Stomach (tissue), 9 donors: ENCODE results near the gene BHLHE23. TPM values are rescaled to one million over a fixed set of nuclear protein-coding genes. Genes with fewer than 3 reads are reported as not detected.

Experiments used
- DNase-seq, 2 donors: peaks; one replicate each; pipeline versions ENCODE4 v3.0.0 to v3.0.0-alpha.2; 2013 to 2019
- H3K27ac ChIP-seq, 5 donors: fragments of 200-600 bp in 4 of 5; sonication (generic) in 4 of 5; one replicate each; pipeline ENCODE4 v1.5.1; 2013 to 2019; ENCODE audit warnings: mild to moderate bottlenecking in 1 of 5, moderate library complexity in 1 of 5
- H3K27me3 ChIP-seq, 3 donors: fragments of 200-600 bp; sonication (generic); one replicate each; pipeline ENCODE4 v1.5.1; 2017 to 2019; ENCODE audit warnings: mixed run types in 1 of 3
- H3K36me3 ChIP-seq, 4 donors: fragments of 200-600 bp; sonication (generic); 1 replicate in 3 of 4; 2 replicates in 1 of 4; pipeline ENCODE4 v1.5.1; 2016 to 2019
- H3K4me1 ChIP-seq, 4 donors: fragments of 200-600 bp; sonication (generic); one replicate each; pipeline ENCODE4 v1.5.1; 2016 to 2019
- H3K4me3 ChIP-seq, 4 donors: fragments of 200-600 bp; sonication (generic) in 3 of 4; one replicate each; pipeline ENCODE4 v1.5.1; 2016 to 2019; ENCODE audit warnings: mild to moderate bottlenecking in 1 of 4
- H3K9me3 ChIP-seq, 4 donors: fragments of 200-600 bp; sonication (generic); one replicate each; pipeline ENCODE4 v1.5.1; 2016 to 2019
- EP300 ChIP-seq: sonication (generic); formaldehyde crosslinking; IDR thresholded peaks from one replicate; pipeline ENCODE4 v1.6.1; 2017; ENCODE audit warnings: antibody characterized with exemption
- POLR2A ChIP-seq, 4 donors: fragments of 450-650 bp; IDR thresholded peaks; one replicate each; pipeline ENCODE4 v1.6.1; 2016; ENCODE audit warnings: antibody characterized with exemption in 4 of 4, control low read depth in 2 of 4, mild to moderate bottlenecking in 1 of 4, moderate library complexity in 1 of 4
- POLR2AphosphoS5 ChIP-seq, 3 donors: sonication (generic); formaldehyde crosslinking; IDR thresholded peaks; one replicate each; pipeline ENCODE4 v1.6.1; 2016; ENCODE audit warnings: antibody characterized with exemption in 3 of 3
- WGBS, 5 donors: extraction: QIAGEN DNeasy Blood & Tissue Kit in 3 of 5; methylation state at CpG; one replicate each; pipeline versions ENCODE4 v1.1.5 to v1.1.7; 2013 to 2018; 5-methylcytosine and 5-hydroxymethylcytosine counted together
- intact Hi-C: fragments of 100-400 bp; cut with DNase I; formaldehyde crosslinking; loops from one replicate; pipeline ENCODE4 v1.15.1; 2023; ENCODE audit warnings: low total_unique reads
- polyA plus RNA-seq, 3 donors: library from polyadenylated mRNA; stranded (reverse); fragments of 200-250 nt; gene quantifications; one replicate each; pipeline ENCODE4 v1.2.3, GENCODE V29; 2013
- total RNA-seq, 5 donors: library from RNA; depleted of rRNA; stranded (reverse); fragments of >200 nt; gene quantifications; one replicate each; pipeline versions ENCODE4 v1.1.0 to v1.2.3, GENCODE V29; 2014 to 2016
- TF ChIP-seq, protein P1 (sequence below), 7 experiments: fragments of 450-650 bp in 4 of 7; fragments of 200-600 bp in 3 of 7; sonication (generic) in 3 of 7; IDR thresholded peaks; one replicate each; pipeline ENCODE4 v1.5.1; 2016 to 2019; ENCODE audit warnings: antibody characterized with exemption in 7 of 7, control low read depth in 2 of 7, mild to moderate bottlenecking in 1 of 7
- donor health status: healthy with polysubstance abuse.
- donor health status: Bipolar disorder and iron deficiency.
- donor health status: healthy.

Gene BHLHE23
- total and polyA plus RNA-seq, 8 donors, result 0.55 TPM; not detected in 7

DNA sequence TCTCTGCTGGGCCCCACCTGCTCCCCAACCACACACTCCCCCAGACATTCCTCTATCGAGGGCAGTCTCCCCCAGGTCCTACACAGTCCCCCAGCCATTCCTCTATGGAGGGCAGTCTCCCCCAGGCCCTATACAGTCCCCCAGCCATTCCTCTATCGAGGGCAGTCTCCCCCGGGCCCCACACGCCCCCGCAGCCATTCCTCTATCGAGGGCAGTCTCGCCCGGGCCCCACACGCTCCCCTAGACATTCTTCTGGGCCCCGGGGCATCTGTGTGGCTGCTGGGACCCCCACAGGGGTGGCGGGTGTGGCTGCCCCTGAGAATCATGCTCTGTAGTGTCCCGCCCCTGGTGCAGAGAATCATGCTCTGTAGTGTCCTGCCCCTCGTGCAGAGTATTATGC is 43.6 kb upstream of the BHLHE23 start:
- DNase-seq, result no peak
- H3K4me3 ChIP-seq, result no peak overlapping the region
- H3K4me1 ChIP-seq, result no peaks in the 10 kb centered on the region
- intact Hi-C loops, result no loop called here
- H3K27me3 ChIP-seq, result peaks cover 4 to 93% (median 32%) of the 10 kb centered on the region in 3 donors
- no peak overlapping the region for H3K27ac ChIP-seq
- TF ChIP-seq EP300, result no peak
- H3K9me3 ChIP-seq, result peaks cover 0 to 10% (median 6%) of the 10 kb centered on the region in 4 donors
- H3K36me3 ChIP-seq, result no peaks in the 10 kb centered on the region
- WGBS, 5 donors, result 79 to 89% (median 87%) methylated on average over 11 to 13 of the region's 13 CpGs

DNA sequence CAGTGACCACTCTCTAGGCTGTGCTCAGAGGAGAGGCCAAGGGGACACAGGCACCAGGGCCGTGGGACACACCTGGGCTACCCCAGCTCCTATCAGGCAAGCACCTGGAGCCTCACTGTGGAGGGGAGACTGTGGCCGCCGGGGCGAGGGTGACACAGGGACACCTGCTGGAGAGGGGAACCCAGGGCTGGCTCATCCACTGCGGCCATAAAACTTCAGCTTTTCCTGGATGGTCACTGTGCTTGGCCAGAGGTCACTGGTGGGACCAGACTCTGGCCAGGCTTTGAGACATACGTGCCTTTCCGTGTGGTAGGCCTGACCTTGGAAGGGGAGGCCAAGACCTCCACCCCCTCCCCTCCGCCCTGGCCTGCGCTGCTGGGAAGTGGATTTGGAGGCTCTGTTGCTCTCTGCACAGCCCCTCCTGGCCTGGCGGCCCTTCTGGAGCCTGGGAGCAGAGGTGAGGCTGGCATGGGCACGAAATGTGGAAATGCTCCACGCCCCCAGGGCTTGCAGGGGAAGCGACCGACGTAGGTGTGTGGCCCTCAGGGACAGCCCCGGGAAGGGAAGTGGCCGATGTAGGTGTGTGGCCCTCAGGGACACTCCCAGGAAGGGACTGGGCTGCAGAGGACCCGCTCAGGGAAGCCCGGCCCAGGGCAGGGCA is 42.9 kb upstream of the BHLHE23 start:
- TF ChIP-seq, protein P1, sequence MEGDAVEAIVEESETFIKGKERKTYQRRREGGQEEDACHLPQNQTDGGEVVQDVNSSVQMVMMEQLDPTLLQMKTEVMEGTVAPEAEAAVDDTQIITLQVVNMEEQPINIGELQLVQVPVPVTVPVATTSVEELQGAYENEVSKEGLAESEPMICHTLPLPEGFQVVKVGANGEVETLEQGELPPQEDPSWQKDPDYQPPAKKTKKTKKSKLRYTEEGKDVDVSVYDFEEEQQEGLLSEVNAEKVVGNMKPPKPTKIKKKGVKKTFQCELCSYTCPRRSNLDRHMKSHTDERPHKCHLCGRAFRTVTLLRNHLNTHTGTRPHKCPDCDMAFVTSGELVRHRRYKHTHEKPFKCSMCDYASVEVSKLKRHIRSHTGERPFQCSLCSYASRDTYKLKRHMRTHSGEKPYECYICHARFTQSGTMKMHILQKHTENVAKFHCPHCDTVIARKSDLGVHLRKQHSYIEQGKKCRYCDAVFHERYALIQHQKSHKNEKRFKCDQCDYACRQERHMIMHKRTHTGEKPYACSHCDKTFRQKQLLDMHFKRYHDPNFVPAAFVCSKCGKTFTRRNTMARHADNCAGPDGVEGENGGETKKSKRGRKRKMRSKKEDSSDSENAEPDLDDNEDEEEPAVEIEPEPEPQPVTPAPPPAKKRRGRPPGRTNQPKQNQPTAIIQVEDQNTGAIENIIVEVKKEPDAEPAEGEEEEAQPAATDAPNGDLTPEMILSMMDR (IDR thresholded peaks at IDR 0.05), result no peak
- TF ChIP-seq EP300 (no peak), POLR2A (IDR thresholded peaks at IDR 0.05) (no peak), POLR2AphosphoS5 (IDR thresholded peaks at IDR 0.05) (no peak)

DNA sequence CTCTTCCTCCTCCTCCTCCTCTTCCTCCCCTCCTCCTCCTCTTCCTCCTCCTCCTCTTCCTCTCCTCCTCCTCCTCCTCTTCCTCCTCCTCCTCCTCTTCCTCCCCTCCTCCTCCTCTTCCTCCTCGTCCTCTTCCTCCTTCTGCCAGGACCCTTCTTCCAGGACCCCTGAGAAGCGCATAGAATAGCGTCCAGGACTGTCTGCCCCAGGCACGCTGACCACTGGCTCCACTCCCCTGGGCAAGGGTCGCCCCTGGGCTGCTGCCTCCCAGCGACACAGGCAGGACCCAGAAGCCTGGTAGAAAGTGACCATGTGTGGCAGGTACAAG is 42.4 kb upstream of the BHLHE23 start:
- H3K9me3 ChIP-seq, result peaks cover 0 to 10% (median 6%) of the 10 kb centered on the region in 4 donors
- intact Hi-C loops, result no loop called here
- WGBS, 5 donors, result 79 to 88% (median 86%) methylated on average over 6 of the region's 6 CpGs
- H3K4me1 ChIP-seq, result no peaks in the 10 kb centered on the region
- DNase-seq, result no peak
- no peaks in the 10 kb centered on the region for H3K36me3 ChIP-seq
- no peak overlapping the region for H3K27ac ChIP-seq
- no peak overlapping the region for H3K4me3 ChIP-seq
- peaks cover 4 to 94% (median 32%) of the 10 kb centered on the region in 3 donors for H3K27me3 ChIP-seq
- TF ChIP-seq, protein P1 (IDR thresholded peaks at IDR 0.05), result no peak
- TF ChIP-seq POLR2AphosphoS5 (IDR thresholded peaks at IDR 0.05), result no peak
- no peak for TF ChIP-seq EP300
- TF ChIP-seq POLR2A (IDR thresholded peaks at IDR 0.05), result no peak

More for the DNA sequence above, 42.9 kb upstream of the BHLHE23 start:
- Histone ChIP-seq H3K27me3 (peaks cover 4 to 96% (median 32%) of the 10 kb centered on the region in 3 donors), H3K36me3 (no peaks in the 10 kb centered on the region), H3K9me3 (peaks cover 0 to 10% (median 6%) of the 10 kb centered on the region in 4 donors), H3K27ac (no peak overlapping the region), H3K4me1 (no peaks in the 10 kb centered on the region), H3K4me3 (no peak overlapping the region)
- no peak for DNase-seq
- intact Hi-C loops, result no loop called here
- WGBS, 5 donors, result 69 to 85% (median 81%) methylated on average over 10 to 19 of the region's 19 CpGs

DNA sequence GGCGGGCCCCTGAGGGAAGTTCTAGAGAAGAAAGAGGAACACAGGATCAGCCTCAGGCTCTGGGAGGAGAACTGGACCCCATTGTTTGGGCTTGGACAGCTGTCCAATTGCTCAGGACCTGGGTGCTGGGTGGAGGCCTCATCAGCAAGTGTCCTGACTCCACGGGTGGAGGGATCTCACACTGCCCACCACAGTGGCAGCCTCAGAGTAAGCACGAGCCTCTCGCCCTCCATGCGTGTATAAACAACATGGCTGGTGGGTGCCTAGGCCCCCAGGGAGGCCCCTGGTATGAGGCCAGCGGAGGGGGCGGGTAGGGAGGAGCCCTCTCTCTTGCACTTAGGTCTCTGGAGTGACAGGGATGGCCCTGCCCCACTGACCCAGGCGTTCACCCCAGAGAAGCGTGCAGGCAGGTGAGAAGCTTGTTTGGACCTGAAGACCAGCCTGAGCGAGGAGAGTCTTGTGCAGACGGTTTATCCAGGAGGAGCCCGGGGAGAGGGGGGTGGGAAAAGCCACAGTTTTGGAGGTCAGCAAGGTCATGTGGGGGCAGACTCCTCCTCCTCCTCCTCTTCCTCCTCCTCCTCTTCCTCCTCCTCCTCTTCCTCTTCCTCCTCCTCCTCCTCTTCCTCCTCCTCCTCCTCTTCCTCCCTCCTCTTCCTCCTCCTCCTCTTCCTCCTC is 41.9 kb upstream of the BHLHE23 start:
- peaks cover 4 to 94% (median 32%) of the 10 kb centered on the region in 3 donors for H3K27me3 ChIP-seq
- no peak overlapping the region for H3K27ac ChIP-seq
- H3K9me3 ChIP-seq, result peaks cover 0 to 10% (median 6%) of the 10 kb centered on the region in 4 donors
- H3K4me3 ChIP-seq, result no peak overlapping the region
- H3K36me3 ChIP-seq, result no peaks in the 10 kb centered on the region
- intact Hi-C loops, result no loop called here
- H3K4me1 ChIP-seq, result no peaks in the 10 kb centered on the region
- no peak for TF ChIP-seq POLR2A (IDR thresholded peaks at IDR 0.05)
- TF ChIP-seq EP300, result no peak
- TF ChIP-seq POLR2AphosphoS5 (IDR thresholded peaks at IDR 0.05), result no peak
- TF ChIP-seq, protein P1 (IDR thresholded peaks at IDR 0.05), result no peak
- 64 to 87% (median 81%) methylated on average over 8 to 12 of the region's 12 CpGs for WGBS, 5 donors
- DNase-seq, result no peak

DNA sequence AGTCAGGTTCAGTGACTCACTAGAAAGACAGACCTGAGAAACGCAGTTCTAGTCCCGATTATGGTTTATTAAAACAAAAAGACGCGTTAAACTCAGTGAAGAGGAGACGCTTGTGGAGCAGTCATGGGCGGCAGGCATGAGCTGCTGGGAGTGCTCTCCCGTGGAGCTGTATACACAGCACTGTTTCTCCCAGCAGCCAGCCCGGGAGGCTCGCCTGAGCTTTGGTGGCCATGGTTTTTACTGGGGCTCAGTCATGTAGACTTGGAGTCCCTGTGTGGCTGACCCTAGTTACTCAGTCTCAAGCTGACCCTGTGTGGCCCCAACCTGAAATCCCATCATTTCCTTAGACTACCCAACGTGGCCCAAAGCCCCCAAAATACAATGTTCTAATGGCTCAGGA is 41.2 kb upstream of the BHLHE23 start:
- H3K4me1 ChIP-seq, result no peaks in the 10 kb centered on the region
- intact Hi-C loops, result no loop called here
- H3K9me3 ChIP-seq, result peaks cover 0 to 10% (median 6%) of the 10 kb centered on the region in 4 donors
- no peak overlapping the region for H3K27ac ChIP-seq
- no peak overlapping the region for H3K4me3 ChIP-seq
- no peaks in the 10 kb centered on the region for H3K36me3 ChIP-seq
- 82 to 89% (median 88%) methylated on average over 10 of the region's 10 CpGs for WGBS, 5 donors
- peaks cover 4 to 94% (median 31%) of the 10 kb centered on the region in 3 donors for H3K27me3 ChIP-seq
- no peak for TF ChIP-seq EP300
- no peak for TF ChIP-seq POLR2AphosphoS5 (IDR thresholded peaks at IDR 0.05)
- TF ChIP-seq, protein P1 (IDR thresholded peaks at IDR 0.05), result no peak
- TF ChIP-seq POLR2A (IDR thresholded peaks at IDR 0.05), result no peak
- DNase-seq, result no peak
